ENCODE measurements around the gene IZUMO1.

- TF ChIP-seq EZH2 (IDR thresholded peaks at IDR 0.05; ENCODE audit: insufficient read depth, poor library complexity, severe bottlenecking) (no peak), EZH2phosphoT487 (IDR thresholded peaks at IDR 0.05; ENCODE audit: insufficient read depth, low read depth) (no peak)
These were observed 46.6 kb upstream of the IZUMO1 start for GRCh38 chr19:48793271-48793670.

All from GM23248 (cell line).